ENCODE measurements around the gene IFIH1. TPM values are rescaled to one million over a fixed set of nuclear protein-coding genes. Genes with fewer than 3 reads are reported as not detected.

The IFIH1 gene
- polyA plus RNA-seq, 1 of the 3 experiments (the other 2 are of a cell fraction): 1.0 TPM

- no peak for TF ChIP-seq CHD2 (IDR thresholded peaks at IDR 0.05; ENCODE audit: low read length, partially characterized antibody)
- no peak for TF ChIP-seq IRF3 (IDR thresholded peaks at IDR 0.05; ENCODE audit: low read depth, low read length)
- TF ChIP-seq EP300 (IDR thresholded peaks at IDR 0.05; ENCODE audit: borderline replicate concordance in 1 of 2, low read depth in 1 of 2, low read length in 1 of 2): peak; percentile 17 to 89; a peak in 3 of 4 replicates
- TF ChIP-seq FOXJ3 (CRISPR knock-in tag; IDR thresholded peaks at IDR 0.05): no peak
- peak; percentile 70; the same call in 1 of the 2 replicates for TF ChIP-seq TEAD4 (IDR thresholded peaks at IDR 0.05; ENCODE audit: borderline replicate concordance, insufficient read depth)
- TF ChIP-seq USF2 (IDR thresholded peaks at IDR 0.05; ENCODE audit: borderline replicate concordance, low read depth, low read length): no peak
- peak; percentile 99 for TF ChIP-seq TCF12 (IDR thresholded peaks at IDR 0.05)
- TF ChIP-seq EZH2phosphoT487 (IDR thresholded peaks at IDR 0.05; ENCODE audit: borderline replicate concordance, low read depth): no peak
- peak; percentile 44 for TF ChIP-seq TAF1 (IDR thresholded peaks at IDR 0.05; ENCODE audit: borderline replicate concordance, low read depth, low read length)
- TF ChIP-seq YY1 (IDR thresholded peaks at IDR 0.05; ENCODE audit: low read depth): no peak
- no peak for TF ChIP-seq GABPA (IDR thresholded peaks at IDR 0.05; ENCODE audit: low read depth)
- no peak for TF ChIP-seq NRF1 (IDR thresholded peaks at IDR 0.05; ENCODE audit: low read depth, low read length)
- TF ChIP-seq REST (IDR thresholded peaks at IDR 0.05; ENCODE audit: low read depth, low read length): 0 out of 2 replicates have a peak, but pooled peaks have one; percentile 28
- TF ChIP-seq SIN3A (IDR thresholded peaks at IDR 0.05; ENCODE audit: borderline replicate concordance, low read depth, low read length): peak; percentile 95
- no peak for TF ChIP-seq USF1 (IDR thresholded peaks at IDR 0.05; ENCODE audit: borderline replicate concordance, low read depth)
Observed at GRCh38 chr2:162243294-162243693, 75.2 kb downstream of the IFIH1 start, which contains the start of gene FAP (continued).

Measured in SK-N-SH (cell line).